NCI-H526 (cell line): Measurements from ENCODE around the gene C2CD3.
"Not testable (repeated sequence)": the region's sequence is repeated elsewhere in the genome, so short reads cannot be mapped to it uniquely, and the experiment has no call there.

Experiments used
- DNase-seq, 2 experiments: peaks; one replicate each; lab custom pipeline; 2025; lab: John Stamatoyannopoulos, UW

Gene C2CD3

DNA sequence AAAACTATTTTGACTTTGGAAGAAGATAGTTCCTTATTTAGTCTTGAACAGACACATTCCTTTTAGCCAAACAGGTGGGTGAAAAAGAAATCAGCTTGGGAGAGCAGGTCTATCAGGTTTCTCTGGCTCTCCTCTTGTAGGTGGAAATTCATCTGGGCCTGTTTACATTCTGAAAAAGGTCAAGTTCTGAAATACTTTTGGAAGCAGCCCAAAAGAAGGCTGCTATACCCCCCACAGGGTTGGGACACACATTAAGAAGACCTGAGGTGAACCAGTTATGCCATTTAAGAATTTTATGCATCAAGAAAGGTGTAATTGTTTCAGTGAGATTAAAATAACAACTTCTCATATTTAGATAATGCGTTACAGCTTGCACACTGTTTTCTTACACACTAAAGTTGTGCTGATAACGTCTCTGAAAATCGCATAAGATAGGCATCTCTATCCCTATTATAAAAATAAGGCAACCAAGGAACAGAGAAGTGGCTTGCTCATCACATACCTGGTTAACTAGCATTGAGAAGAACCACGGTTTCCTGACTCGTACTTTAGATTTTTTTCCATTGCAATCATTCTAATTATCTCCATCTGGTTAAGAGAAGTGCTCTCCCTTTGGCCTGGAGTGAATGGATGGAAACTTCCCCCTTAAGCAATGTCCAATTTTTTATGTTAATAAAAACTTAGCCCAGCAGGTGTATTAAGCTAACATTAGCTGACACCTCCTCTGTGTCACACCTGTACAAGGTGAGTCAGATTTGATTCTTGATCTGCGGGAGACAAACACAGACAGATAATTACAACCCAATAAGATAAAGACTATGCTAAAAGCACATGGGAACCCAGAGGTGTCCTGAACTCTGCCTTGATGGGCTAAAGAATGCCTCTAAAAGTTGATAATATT is 101.4 kb downstream of the C2CD3 start:
- DNase-seq: no peak

DNA sequence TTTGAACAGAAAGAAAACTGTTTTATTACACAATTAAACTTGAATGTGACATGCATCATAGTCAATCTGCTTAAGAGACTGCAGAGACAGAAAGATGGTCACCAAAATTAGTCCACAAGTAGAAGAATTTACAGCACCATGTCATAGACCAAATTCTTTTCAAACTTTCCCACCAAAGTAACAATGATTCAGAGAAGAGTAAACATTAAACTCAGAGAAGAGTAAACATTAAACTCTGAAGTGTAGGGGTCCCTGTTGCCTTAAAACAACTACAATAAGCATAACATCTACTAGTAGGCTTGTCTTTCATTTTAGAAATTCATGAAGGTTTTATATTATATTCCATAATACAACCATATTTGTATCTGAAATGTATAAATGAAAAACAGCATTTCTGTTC is 104.1 kb downstream of the C2CD3 start:
- not testable (repeated sequence) for DNase-seq

- DNase-seq: not testable (repeated sequence)
Observed at GRCh38 chr11:74065534-74065933, 105.3 kb downstream of the C2CD3 start.

GRCh38 chr11:74063628-74064027 is 107.2 kb downstream of the C2CD3 start:
- not testable (repeated sequence) for DNase-seq

DNA sequence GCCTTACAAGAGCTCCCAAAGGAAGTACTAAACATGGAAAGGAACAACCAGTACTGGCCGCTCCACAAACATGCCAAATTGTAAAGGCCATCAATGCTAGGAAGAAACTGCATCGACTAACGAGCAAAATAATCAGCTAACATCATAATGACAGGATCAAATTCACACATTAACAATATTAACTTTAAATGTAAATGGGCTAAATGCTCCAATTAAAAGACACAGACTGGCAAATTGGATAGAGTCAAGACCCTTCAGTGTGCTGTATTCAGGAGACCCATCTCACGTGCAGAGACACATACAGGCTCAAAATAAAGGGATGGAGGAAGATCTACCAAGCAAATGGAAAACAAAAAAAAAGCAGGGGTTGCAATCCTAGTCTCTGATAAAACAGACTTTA is 109.2 kb downstream of the C2CD3 start:
- not testable (repeated sequence) for DNase-seq

DNA sequence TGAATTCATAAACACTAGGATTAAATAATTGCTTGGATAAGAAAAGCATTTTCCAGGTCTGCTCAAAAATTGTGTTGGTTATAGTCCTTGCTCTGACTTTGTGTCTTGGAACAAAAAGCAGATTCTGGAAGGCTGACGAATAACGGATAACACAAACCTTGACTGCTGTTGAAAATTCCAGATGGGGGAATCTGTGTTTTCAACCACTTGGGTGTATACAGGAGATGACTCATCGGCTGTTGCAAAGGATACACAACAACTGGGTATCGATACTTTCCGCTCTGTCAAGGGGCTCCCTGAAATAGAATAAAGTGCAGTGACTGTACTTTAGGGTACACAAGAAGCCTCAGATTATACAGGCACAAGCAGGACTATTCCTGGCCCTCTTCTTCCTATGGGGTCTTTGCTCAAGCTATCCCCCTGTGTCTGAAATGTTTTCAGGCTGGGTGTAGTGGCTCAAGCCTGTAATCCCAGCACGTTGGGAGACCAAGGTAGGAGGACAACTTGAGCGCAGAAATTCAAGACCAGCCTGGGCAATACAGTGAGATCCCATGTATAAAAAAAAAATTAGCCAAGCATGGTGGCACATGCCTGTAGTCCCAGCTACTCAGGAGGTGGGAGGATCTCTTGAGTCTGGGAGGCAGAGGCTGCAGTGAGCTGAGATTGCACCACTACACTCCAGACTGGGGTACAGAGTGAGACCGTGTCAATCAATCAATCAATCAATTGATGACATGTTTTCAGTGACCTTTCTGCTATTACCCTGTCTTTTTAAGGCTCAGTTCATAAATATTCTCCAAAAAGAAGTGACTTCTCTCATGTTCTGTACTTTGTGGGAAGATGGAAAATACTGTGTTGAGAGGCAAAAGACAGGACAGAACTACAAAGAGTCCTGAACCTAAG is 113.3 kb downstream of the C2CD3 start:
- no peak for DNase-seq

GRCh38 chr11:74055938-74056337 is 114.9 kb downstream of the C2CD3 start:
- no peak for DNase-seq

DNA sequence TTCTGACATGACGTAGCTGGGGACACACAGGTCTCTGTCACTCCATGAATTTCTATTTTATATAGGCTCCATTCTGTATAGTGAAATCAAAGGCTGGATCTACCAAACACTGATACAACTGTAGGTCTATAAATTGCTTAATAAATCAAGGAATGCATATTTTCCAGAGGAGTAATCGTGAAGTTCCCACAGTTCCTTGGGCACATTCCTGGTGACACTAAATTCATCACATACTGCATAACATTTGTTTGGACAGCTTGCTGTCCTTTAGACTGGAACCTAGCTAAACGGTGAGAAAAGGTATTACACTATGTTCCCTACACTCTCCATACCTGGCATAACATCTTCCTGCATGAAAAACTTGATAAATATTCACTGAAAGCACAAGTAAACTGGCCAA is 120.3 kb downstream of the C2CD3 start:
- no peak for DNase-seq

DNA sequence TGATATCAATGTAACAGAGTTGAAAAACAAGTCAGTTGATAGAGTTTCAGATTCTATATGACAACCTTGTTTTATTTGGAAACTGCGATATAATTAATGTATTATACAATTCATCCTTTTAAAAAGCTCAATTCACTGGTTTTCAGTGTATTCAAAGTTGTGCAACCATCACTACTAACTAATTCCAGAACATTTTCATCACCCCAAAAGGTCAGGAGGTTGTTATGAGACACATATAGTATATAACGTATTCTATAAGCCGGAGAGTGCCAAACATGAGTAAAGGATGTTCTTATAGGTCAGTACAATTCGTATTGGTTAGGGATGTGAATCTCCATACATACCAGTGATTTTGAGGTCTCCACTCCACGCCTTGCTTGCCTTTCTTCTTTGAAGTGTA is 121.8 kb downstream of the C2CD3 start:
- DNase-seq: no peak

- DNase-seq: no peak
Observed at GRCh38 chr11:74044538-74044937, 126.3 kb downstream of the C2CD3 start.

- DNase-seq: no peak
Observed at GRCh38 chr11:74043450-74043849, 127.4 kb downstream of the C2CD3 start.

DNA sequence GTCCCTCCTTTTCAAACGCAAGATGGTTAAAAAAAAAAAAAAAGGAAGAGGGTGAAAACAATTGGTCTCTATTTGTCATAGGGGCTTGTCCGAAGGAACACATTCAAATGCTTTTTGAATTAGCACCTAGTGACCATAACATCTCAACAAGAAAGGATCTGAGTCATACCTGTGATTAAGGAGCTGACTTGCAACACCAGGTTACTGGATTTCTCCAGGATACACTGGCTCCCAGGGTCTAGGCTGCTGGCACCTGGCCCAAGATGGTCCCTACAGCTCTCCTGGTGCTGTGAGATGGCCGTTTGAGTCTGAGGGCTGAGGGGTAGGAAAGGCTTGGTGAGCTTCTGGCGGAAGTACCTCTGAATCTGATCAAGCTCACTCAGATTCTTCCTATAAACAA is 133.5 kb downstream of the C2CD3 start:
- no peak for DNase-seq

GRCh38 chr11:74035264-74035663 is 135.5 kb downstream of the C2CD3 start:
- no peak for DNase-seq

- DNase-seq: no peak
Observed at GRCh38 chr11:74033046-74033445, 137.8 kb downstream of the C2CD3 start.

GRCh38 chr11:74030723-74031676 is 139.8 kb downstream of the C2CD3 start:
- DNase-seq: no peak

DNA sequence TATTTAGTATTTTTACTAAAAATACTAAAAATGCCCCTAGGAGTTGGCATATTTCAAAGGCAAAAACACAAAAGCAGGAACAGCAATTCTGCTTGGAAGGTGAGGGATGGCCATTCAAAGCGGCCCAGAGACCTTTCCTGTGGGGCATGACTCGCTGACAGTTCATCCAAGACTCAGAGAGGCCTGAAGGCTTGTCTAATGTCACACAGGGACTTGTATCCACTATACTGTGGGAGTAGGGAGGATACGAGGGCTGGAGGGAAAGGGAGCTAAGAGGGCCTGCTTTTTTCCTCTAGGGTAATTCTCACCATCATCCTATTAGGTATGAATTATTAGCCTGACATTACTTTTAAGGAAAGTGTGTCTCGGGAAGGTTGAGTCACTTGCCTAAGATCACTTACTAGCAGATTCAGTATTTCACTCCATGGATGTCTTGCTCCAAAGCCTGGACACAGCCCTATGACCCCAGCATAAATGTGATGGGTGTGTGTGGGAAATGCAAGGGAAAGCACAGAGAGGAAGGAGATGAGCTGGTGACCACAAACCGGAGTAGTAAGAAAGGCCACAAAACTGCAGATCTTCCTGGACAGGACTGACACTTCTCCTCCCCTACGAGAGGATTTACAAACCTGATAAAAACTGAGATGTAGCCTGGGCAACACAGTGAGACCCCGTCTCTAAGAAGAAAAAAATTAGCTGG is 145.2 kb downstream of the C2CD3 start:
- DNase-seq: no peak

- DNase-seq: no peak
Observed at GRCh38 chr11:74024261-74025029, 146.4 kb downstream of the C2CD3 start.

DNA sequence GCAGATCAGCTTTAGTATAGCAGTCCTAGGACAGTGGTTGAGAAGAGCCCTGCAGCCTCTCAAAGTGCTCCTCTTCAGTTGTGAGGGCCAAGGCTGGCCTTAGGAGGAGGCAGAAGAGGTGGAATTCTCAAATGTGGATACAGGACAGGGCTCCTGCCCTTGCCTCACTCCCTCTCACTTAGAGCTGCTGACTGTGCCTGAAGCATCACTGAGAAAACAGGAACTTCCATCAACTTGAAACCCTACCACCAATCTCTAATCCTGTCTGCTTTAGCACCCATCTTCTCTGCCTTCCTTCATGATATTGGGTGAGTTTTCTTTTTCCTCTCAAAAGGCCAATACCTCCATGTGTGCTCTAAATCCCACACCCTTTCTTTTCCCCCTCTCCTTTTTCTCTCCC is 147.5 kb downstream of the C2CD3 start:
- DNase-seq: no peak

- no peak for DNase-seq
Observed at GRCh38 chr11:74022546-74022945, 148.3 kb downstream of the C2CD3 start.

DNA sequence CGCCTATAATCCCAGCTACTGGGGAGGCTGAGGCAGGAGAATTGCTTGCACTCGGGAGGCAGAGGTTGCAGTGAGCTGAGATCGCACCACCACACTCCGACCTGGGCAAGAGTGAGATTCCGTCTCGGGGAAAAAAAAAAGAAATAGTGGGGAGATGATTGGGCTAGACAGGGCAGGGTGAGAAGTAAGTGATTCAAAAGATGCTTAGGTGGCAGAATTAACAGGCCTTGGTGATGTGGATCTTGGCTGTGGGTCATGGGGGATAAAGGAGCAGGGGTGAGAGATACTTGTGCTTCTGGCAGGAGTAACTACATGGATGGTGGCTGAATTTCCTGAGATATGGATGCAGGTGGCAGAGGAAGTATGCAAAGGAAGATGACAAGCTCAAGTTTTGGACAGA is 148.8 kb downstream of the C2CD3 start:
- no peak for DNase-seq
